Stimulated activated CD4-positive, alpha-beta T cell treated with anti-CD3 and anti-CD28 coated beads, TNF-alpha, amount 100 ng/mL, for 24 hours (primary cell): ENCODE data around the gene ZMYM4.
"Not testable (repeated sequence)": the region's sequence is repeated elsewhere in the genome, so short reads cannot be mapped to it uniquely, and the experiment has no call there.

ENCODE experiments used
- DNase-seq, 3 experiments: peaks; one replicate each; pipeline ENCODE4 v3.0.0-alpha.2; 2020; ENCODE audit warnings: low read depth in 3 of 3

The ZMYM4 gene

GRCh38 chr1:35324486-35324885, 56.0 kb downstream of the ZMYM4 start:
- no peak for DNase-seq

- DNase-seq, result no peak
Measured at GRCh38 chr1:35326246-35326866, 57.8 kb downstream of the ZMYM4 start.

GRCh38 chr1:35331618-35332017, 63.1 kb downstream of the ZMYM4 start:
- DNase-seq, result not testable (repeated sequence)

- DNase-seq, result no peak
Measured at GRCh38 chr1:35334485-35334884, 66.0 kb downstream of the ZMYM4 start.

GRCh38 chr1:35340519-35340918, 72.0 kb downstream of the ZMYM4 start:
- no peak for DNase-seq

- no peak for DNase-seq
Measured at GRCh38 chr1:35345439-35345981, 77.0 kb downstream of the ZMYM4 start.

GRCh38 chr1:35350872-35351271, 82.4 kb downstream of the ZMYM4 start:
- DNase-seq, result no peak

- no peak for DNase-seq
Measured at GRCh38 chr1:35359995-35360394, 91.5 kb downstream of the ZMYM4 start.

GRCh38 chr1:35361638-35362037, 93.1 kb downstream of the ZMYM4 start:
- no peak for DNase-seq

GRCh38 chr1:35364741-35365140, 96.2 kb downstream of the ZMYM4 start:
- no peak for DNase-seq

GRCh38 chr1:35367914-35368313, 99.4 kb downstream of the ZMYM4 start:
- no peak for DNase-seq

- no peak for DNase-seq
Measured at GRCh38 chr1:35369922-35370671, 101.6 kb downstream of the ZMYM4 start.

- DNase-seq, result no peak
Measured at GRCh38 chr1:35371506-35371905, 103.0 kb downstream of the ZMYM4 start.

GRCh38 chr1:35377555-35377954, 109.0 kb downstream of the ZMYM4 start:
- no peak for DNase-seq

- DNase-seq, result no peak
Measured at GRCh38 chr1:35379317-35380000, 111.0 kb downstream of the ZMYM4 start.

GRCh38 chr1:35380111-35380510, 111.6 kb downstream of the ZMYM4 start:
- DNase-seq, result not testable (repeated sequence)

- no peak for DNase-seq
Measured at GRCh38 chr1:35382107-35382506, 113.6 kb downstream of the ZMYM4 start.

- no peak for DNase-seq
Measured at GRCh38 chr1:35386290-35386689, 117.8 kb downstream of the ZMYM4 start.

- DNase-seq, result no peak
Measured at GRCh38 chr1:35386959-35387358, 118.5 kb downstream of the ZMYM4 start.

- DNase-seq, result no peak
Measured at GRCh38 chr1:35390600-35391494, 122.3 kb downstream of the ZMYM4 start.

GRCh38 chr1:35394386-35394785, 125.9 kb downstream of the ZMYM4 start:
- DNase-seq, result no peak

- DNase-seq, result no peak
Measured at GRCh38 chr1:35398739-35399138, 130.2 kb downstream of the ZMYM4 start.
